HG02852 (cell line): ENCODE data around the gene INTS7.

Experiments
- ATAC-seq: cut with Tn5 transposase; IDR thresholded peaks from one replicate; pipeline ENCODE4 v1.9.1; 2021; ENCODE audit warnings: mild to moderate bottlenecking, moderate library complexity; ENCODE audit not compliant: unreplicated experiment

Gene INTS7

DNA sequence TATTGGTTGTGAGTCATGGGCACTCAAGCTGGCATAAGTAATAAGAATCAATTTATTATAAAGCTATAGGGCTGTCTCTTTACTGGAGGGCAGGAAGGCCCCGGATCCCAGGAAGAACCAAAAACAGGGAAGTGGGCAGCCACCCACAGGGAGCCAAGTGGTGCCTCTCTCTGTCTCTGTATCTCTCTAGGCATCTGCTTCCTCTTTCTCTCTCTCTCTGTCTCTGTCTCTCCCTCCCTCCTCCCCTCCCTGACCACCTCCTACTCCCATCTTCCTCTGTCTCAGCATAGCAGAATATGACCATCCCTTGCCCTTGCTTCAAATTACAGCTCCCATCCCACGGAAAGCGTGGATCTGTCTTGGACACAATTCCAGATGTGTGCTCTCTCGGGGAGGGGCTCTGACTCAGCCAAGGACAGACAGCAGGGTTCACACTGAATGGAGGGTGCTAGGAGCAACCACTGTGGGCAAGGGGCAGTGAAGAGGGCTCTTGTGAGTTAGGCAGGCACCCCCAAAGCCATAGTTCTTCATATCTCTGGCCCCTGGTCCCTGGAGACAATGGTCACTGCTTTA lies 124.4 kb downstream of the INTS7 start:
- no peak for ATAC-seq

DNA sequence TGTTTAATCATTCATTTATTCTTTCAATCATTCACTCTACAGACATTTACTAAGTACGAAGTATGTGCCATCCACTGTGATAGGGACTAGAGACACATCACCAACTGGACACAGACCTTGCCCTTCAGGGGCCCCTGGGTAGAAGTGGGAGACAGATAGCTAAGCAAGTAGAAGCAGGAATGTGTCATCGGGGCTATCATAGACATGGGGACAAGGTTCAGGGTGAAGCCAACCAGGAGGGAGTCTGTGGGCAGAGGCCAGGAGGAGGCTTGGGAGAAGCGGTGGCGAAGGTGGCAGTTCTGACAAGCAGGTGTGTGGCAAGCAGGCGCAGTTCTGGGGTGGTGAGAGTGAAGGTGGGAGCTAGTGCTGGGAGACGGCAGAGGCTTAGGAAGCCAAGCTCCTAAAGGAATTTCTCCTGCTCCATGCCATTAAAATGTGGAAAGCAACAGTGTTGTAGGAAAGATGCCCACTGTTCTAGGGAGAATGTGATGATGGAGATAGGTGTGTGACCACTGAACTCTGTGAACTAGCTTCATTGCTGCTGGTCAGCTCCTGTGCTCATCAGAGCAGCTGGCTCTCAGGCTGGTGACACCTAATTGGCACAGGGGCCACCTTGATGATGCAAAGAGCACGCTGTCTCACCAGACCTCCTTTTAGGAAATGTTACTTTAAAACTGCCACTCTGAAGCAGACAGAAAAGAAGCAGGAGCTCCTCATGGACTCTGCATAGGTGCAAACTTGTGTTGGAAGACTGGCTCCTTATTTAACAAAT lies 125.1 kb downstream of the INTS7 start:
- no peak for ATAC-seq

DNA sequence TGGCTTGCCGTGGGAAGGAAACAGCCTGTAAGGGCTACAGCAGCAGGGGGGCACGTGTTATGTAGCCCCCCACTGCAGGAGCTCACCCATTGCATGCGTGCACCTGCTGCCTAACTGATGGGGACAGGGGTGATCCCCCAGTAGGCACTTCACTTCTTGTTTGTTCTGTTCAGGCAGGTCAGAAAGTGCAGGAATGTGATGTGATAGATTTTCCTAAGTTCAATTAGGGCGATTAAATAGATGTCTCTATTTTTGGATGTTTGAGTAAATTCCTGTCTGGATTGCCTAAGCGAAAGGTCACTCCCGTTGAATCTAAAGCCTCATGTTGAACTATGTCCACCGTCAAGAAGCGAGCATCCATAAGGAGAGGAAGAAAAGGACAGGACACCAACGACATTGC lies 126.0 kb downstream of the INTS7 start:
- ATAC-seq, result no peak

DNA sequence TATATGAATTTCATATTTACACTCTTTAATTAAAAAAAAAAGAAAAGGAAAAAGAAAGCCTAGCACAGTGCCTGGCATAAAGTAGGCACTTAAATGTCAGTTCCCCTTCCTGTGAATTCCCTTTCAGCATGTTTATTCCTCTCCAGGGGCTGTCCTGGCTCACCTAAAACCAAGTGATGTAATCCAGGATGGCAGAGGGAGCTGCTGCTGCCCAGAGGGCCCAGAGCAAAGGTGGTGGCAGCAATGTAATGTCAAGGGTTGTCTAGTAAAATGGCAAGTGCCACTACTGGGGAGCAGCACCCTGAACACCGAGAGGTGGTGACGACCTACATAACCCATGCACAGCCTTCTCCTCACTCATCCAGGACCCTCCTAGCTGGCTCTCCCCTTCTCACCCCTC lies 126.4 kb downstream of the INTS7 start:
- ATAC-seq, result no peak

DNA sequence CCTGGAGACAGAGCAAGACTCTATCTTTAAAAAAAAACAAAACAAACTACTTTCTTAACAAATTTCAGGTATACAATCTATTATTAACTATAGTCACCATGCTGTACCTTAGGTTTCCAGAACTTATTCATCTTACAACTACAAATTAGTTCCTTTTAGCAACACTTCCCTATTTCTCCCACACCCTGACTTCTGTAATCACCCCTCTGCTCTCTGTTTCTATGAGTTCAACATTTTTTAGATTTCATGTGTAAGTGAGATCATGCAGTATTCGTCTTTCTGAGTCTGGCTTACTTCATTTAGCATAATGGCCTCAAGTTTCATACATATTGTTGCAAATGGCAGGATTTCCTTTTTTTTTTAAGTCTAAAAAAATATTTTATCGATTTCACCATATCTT lies 126.9 kb downstream of the INTS7 start:
- ATAC-seq, result peak; percentile 81

DNA sequence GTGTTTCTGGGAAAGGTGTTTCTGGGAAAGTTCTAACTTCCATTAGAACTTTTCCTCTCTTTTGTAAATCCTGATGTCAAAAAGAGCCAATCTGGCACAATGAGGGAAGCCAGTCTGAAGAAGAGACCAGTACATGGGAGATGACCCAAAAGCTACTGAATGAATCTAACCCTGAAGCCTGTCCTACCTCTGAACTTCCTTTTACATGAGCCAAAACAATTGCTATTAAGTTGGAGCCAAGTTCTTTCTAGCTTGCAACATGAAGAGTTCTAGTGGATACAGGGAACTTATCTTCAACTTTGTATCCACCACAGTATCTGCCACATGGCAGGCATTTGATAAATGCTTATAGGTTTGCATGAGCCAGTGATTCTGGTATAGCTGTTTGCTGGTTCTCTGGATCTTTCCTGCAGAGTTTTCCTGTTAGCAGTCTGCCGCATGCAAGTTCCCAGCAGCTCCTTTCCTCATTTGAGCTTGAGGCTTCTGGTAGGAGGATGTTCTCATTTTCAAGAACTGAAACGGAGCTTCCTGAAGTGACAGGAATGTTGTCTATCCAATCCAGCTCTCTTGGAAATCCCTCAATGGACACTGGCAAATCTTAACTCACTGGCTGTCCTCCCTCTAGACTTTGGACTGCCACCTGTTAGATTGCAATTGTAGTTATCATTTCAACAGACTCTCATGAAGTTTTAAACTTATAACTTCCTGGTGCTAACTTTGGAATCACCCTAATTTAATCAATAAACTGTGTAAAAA lies 131.7 kb downstream of the INTS7 start:
- ATAC-seq, result no peak

DNA sequence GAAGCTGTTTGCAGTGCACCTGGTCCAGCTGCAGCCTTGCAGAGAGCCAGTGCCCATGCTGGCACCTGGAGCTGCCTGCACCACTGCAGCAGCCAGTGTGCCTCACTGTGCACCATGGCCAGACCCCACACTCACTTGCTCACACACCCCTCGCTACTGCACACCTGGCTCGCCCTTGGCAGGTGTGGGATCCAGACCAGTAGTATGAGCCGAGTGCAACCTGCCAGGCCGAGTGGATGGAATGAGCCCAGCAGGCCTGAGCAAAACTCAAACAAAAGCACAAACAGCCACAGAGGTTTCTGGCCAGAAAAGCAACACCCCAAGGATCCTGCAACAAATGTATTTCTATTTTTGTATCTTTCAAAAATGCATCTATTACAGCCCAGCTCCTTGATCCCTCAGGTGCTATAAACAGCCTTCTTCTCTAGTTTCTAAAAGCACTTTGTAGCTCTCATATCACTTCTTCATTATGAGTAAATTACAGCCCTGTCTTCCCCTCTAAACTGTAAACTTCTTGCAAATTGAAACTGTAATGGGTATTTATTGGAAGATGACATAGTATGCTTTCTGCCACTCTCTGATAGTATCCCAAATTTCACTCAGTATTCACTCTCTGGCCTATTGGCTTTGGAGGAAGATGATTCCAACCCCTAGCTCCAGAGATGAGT lies 132.6 kb downstream of the INTS7 start:
- no peak for ATAC-seq

DNA sequence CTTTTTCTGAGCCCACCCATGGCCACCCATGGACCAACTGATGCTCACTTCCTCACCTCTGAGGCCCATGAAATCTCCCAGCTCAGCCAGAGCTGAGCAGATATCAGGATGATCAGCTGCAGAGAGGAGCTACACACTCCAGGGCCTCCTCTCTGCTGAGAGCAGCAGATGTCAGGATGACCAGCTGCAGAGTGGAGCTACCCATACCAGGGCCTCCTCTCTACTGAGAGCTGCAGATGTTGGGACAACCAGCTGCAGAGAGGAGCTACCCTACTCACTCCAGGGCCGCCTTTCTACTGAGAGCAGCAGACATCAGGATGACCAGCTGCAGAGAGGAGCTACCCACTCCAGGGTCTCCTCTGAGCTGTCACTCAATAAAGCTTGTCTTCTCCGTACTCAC lies 133.4 kb downstream of the INTS7 start:
- no peak for ATAC-seq

DNA sequence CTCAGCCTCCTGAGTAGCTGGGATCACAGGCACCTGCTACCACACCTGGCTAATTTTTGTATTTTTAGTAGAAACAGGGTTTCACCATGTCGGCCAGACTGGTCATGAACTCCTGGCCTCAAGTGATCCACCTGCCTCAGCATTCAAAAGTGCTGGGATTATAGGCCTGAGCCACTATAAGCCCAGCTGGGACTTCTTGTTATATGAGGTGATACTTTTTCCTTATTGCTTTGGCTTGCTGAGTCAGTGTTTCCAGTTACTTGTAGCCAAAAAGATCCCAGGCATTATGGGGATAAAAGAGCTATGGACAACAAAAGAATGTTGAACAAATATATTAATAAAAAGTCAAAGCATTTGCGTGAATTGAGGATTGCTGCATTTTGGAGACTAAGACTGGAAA lies 134.9 kb downstream of the INTS7 start:
- ATAC-seq, result no peak

DNA sequence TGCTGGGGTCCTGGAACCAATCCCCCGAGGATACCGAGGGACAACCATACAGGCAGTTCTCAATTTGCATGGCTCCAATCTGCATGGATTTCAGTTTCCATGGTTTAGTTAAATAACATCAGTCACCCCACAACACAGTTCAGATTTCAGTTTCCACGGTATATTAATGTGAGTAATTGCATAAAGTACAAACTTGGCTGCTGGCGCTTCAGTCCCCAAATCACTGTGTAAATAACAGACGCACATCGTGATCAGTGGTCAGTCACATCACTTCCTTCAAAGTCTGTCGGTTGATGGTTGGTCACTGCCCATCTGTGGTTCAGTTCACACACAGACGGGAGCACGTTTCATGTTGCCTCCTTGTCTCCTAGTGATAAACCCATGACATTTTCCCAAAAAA lies 138.4 kb downstream of the INTS7 start:
- ATAC-seq, result no peak

DNA sequence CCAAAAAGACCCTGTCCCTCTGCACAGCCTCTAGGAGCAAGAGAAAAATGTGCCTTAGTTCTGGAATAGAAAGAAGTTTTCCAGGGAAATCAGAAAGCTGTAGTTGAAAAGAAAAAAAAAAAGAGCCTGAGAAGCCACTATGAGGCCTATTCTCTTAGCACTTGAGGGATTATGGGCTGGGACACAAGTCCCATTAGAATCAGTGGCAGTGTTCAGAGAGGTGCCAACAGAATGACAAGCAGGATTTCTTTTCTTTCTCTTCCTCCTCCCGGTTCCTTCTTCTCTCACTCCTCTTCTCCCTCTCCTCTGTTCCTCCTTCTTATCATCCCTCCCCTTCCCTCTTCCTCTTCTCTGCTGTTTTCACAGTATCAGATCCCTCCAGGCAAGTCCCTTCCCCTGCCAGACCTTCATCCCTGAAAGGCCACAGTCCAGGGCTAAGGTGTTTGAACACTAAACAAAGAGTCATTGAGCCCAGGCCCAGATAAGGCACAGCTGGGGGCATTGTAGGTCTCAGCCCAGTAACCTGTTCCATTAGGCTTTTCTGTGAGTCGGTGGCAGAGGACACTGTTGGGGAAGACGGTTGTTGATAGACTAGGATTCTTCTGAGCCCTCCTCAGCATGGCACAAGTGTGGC lies 140.1 kb downstream of the INTS7 start:
- no peak for ATAC-seq

DNA sequence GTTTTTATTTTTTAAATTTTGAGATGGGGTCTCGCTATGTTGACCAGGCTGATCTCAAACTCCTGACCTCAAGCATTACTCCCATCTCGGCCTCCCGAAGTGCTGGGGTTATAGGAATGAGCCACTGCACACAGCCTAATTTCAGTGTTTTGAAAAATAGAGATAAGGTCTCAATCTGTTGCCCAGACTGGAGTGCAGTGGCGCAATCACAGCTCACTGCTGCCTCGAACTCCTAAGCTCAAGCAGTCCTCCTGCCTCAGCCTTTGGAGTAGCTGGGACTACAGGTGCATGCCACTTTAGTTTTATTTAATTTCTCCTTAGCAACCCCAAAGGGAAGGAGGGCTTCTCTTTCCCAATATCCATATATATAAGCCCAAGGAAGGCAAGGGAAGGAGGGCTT lies 141.0 kb downstream of the INTS7 start:
- ATAC-seq, result no peak

DNA sequence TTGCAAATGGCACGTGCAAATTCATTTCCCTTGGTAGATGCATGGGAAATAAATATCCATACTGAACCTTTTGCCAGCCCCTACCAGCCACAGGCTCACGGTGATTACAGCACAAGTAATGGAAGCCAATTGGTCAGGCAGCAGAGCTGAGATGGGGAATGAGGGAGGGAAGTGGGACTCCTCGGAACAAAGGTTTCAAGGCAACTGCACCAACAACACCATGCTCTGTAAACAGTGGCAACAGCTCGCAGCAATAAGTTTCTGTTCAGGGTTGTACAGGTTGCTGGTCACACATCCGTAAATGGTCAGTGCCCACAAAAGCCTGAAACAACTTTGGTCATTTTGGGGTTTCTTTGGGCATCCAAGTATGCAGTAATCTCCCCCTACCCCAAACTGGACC lies 142.1 kb downstream of the INTS7 start:
- no peak for ATAC-seq

DNA sequence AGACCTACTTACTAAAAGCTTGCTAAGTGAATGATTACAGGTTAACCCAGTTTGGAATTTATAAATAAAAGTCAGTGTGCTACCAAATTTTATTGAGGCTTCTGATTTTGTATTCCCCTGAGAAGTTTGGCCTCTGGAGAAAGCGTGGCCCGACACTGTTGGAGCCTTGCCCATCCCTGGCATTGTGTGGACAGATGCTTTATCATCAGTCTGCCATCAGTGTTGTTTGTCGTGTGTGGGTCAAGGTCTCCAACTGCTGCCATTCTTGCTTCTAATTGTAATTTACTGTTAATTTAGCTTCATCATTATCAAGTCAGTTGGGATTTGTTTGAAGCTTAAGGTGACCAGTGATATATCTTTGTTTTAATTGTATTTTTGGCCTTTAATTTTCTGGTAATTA lies 142.8 kb downstream of the INTS7 start:
- ATAC-seq, result no peak

DNA sequence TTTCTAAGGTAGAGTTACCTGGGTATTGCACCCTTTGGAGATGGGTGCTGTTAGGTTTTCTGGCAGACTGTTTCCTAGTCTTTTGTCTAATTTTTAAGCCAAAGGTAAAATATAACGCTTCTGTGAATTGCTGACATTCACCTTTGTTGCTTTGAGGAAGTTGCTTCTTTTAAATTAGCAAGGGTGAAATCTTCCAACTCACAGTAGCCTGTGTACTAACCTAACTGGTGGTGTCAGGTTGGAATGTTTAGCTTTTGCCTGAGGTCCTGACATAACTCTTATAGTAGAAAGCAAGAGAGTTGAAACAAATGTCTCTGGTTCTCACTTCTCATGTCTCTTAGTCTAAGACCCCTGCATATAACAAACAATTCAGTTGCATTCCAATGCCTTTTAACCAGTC lies 143.6 kb downstream of the INTS7 start:
- no peak for ATAC-seq
